GM18519 (cell line): ENCODE results near the gene NREP.
A peak's percentile ranks its signal among the peaks of the same experiment; 100 is the strongest.

ENCODE experiments used
- ATAC-seq: cut with Tn5 transposase; IDR thresholded peaks from one replicate; pipeline ENCODE4 v1.9.1; 2021; ENCODE audit warnings: mild to moderate bottlenecking, moderate library complexity; ENCODE audit not compliant: unreplicated experiment, low FRiP score

NREP gene

GRCh38 chr5:111765613-111766571, 8.9 kb upstream of the NREP start:
- no peak for ATAC-seq

GRCh38 chr5:111764019-111764418, 7.0 kb upstream of the NREP start:
- no peak for ATAC-seq

- no peak for ATAC-seq
Measured at GRCh38 chr5:111762895-111763294, 5.9 kb upstream of the NREP start.

GRCh38 chr5:111758284-111758628, 1.3 kb upstream of the NREP start:
- no peak for ATAC-seq

- peak; percentile 57 for ATAC-seq
Measured at GRCh38 chr5:111757355-111758283, 625 bp upstream of the NREP start.

GRCh38 chr5:111755942-111756381, 1.0 kb downstream of the NREP start:
- ATAC-seq = no peak

- no peak for ATAC-seq
Measured at GRCh38 chr5:111755345-111755941, 1.6 kb downstream of the NREP start.

- no peak for ATAC-seq
Measured at GRCh38 chr5:111753884-111754589, 3.0 kb downstream of the NREP start.

GRCh38 chr5:111752426-111752965, 4.5 kb downstream of the NREP start:
- ATAC-seq = no peak

GRCh38 chr5:111749303-111750026, 7.5 kb downstream of the NREP start:
- no peak for ATAC-seq

- no peak for ATAC-seq
Measured at GRCh38 chr5:111748304-111748763, 8.7 kb downstream of the NREP start.

GRCh38 chr5:111747337-111747736, 9.7 kb downstream of the NREP start:
- ATAC-seq = no peak

GRCh38 chr5:111746791-111747190, 10.2 kb downstream of the NREP start:
- ATAC-seq = no peak

- no peak for ATAC-seq
Measured at GRCh38 chr5:111745075-111745739, 11.8 kb downstream of the NREP start.

GRCh38 chr5:111744455-111744854, 12.5 kb downstream of the NREP start:
- ATAC-seq = no peak

- no peak for ATAC-seq
Measured at GRCh38 chr5:111743988-111744387, 13.0 kb downstream of the NREP start.

GRCh38 chr5:111743512-111743911, 13.5 kb downstream of the NREP start:
- ATAC-seq = no peak

- no peak for ATAC-seq
Measured at GRCh38 chr5:111742177-111742994, 14.6 kb downstream of the NREP start.
